CD4-positive, alpha-beta T cell treated with Interleukin-10 for 1 hour (primary cell): ENCODE measurements around the gene BEX1.
"Not testable (repeated sequence)": the region's sequence is repeated elsewhere in the genome, so short reads cannot be mapped to it uniquely, and the experiment has no call there.

Source experiments
- DNase-seq: peaks from one replicate; pipeline ENCODE4 v3.0.0-alpha.2; 2020

Gene BEX1

GRCh38 chrX:103063918-103064434 is at the start of gene BEX1:
TSS of gene BEX1 (minus strand) at chrX:103064171. CDS start at chrX:103063274, 897 bp downstream.
- DNase-seq, result no peak

- DNase-seq, result not testable (repeated sequence)
Observed at GRCh38 chrX:103109497-103109896, 45.5 kb upstream of the BEX1 start.

- no peak for DNase-seq
Observed at GRCh38 chrX:103107836-103108235, 43.9 kb upstream of the BEX1 start.

- DNase-seq, result not testable (repeated sequence)
Observed at GRCh38 chrX:103107227-103107737, 43.3 kb upstream of the BEX1 start.

- DNase-seq, result not testable (repeated sequence)
Observed at GRCh38 chrX:103104370-103104769, 40.4 kb upstream of the BEX1 start.

GRCh38 chrX:103103866-103104265 is 39.9 kb upstream of the BEX1 start:
- not testable (repeated sequence) for DNase-seq

- no peak for DNase-seq
Observed at GRCh38 chrX:103101299-103102042, 37.5 kb upstream of the BEX1 start.

- no peak for DNase-seq
Observed at GRCh38 chrX:103100484-103100883, 36.5 kb upstream of the BEX1 start.

GRCh38 chrX:103099691-103100090 is 35.7 kb upstream of the BEX1 start:
- no peak for DNase-seq

- DNase-seq, result no peak
Observed at GRCh38 chrX:103098488-103098887, 34.5 kb upstream of the BEX1 start.

GRCh38 chrX:103092942-103093341 is 29.0 kb upstream of the BEX1 start, which contains the start of gene NXF3:
TSS of gene NXF3 (minus strand) at chrX:103093143. CDS start at chrX:103093023, 120 bp downstream.
- no peak for DNase-seq

- DNase-seq, result no peak
Observed at GRCh38 chrX:103081051-103081450, 17.1 kb upstream of the BEX1 start.

GRCh38 chrX:103073467-103073866 is 9.5 kb upstream of the BEX1 start:
- DNase-seq, result no peak

GRCh38 chrX:103066606-103067005 is 2.6 kb upstream of the BEX1 start:
- no peak for DNase-seq

- DNase-seq, result no peak
Observed at GRCh38 chrX:103063191-103063845, 653 bp downstream of the BEX1 start.

GRCh38 chrX:103061486-103061885 is 2.5 kb downstream of the BEX1 start:
- no peak for DNase-seq

GRCh38 chrX:103056902-103057301 is 7.1 kb downstream of the BEX1 start:
- DNase-seq, result no peak

- DNase-seq, result no peak
Observed at GRCh38 chrX:103052625-103053024, 11.3 kb downstream of the BEX1 start.

GRCh38 chrX:103051260-103051789 is 12.6 kb downstream of the BEX1 start:
- DNase-seq, result no peak

- DNase-seq, result not testable (repeated sequence)
Observed at GRCh38 chrX:103033371-103033770, 30.6 kb downstream of the BEX1 start.

GRCh38 chrX:103017542-103017941 is 46.4 kb downstream of the BEX1 start:
- DNase-seq, result no peak

- no peak for DNase-seq
Observed at GRCh38 chrX:103012945-103013344, 51.0 kb downstream of the BEX1 start.
